Kidney epithelial cell (primary cell): ENCODE measurements around the gene ATP8B4. TPM values are rescaled to one million over a fixed set of nuclear protein-coding genes. Genes with fewer than 3 reads are reported as not detected.

ENCODE experiments used
- DNase-seq: peaks from one replicate; pipeline ENCODE4 v3.0.0-alpha.2; 2010; ENCODE audit warnings: low read depth
- H3K27me3 ChIP-seq: 2 replicates; pipeline ENCODE4 v1.6.0; 2011; ENCODE audit warnings: low read length; ENCODE audit not compliant: control insufficient read depth, insufficient read depth
- H3K36me3 ChIP-seq: 2 replicates; pipeline ENCODE4 v1.5.1; 2011; ENCODE audit warnings: low read length; ENCODE audit not compliant: control insufficient read depth, insufficient read depth
- H3K4me3 ChIP-seq: 2 replicates; pipeline ENCODE4 v1.5.1; 2011; ENCODE audit warnings: low read depth, mild to moderate bottlenecking, control low read depth, low read length
- total RNA-seq: library from RNA; depleted of rRNA; stranded (reverse); fragments of >200 nt; gene quantifications from 2 replicates; pipeline ENCODE4 v1.2.3, GENCODE V29; 2015
- TF ChIP-seq, protein P1 (sequence below): IDR thresholded peaks from 2 replicates; pipeline ENCODE4 v1.5.1; 2011; ENCODE audit warnings: mild to moderate bottlenecking, moderate library complexity, low read length, control low read depth, inconsistent platforms; ENCODE audit not compliant: insufficient read depth, poor library complexity, severe bottlenecking

Gene ATP8B4
- total RNA-seq, 1 donor from 2014 or later: 0.25 TPM

DNA sequence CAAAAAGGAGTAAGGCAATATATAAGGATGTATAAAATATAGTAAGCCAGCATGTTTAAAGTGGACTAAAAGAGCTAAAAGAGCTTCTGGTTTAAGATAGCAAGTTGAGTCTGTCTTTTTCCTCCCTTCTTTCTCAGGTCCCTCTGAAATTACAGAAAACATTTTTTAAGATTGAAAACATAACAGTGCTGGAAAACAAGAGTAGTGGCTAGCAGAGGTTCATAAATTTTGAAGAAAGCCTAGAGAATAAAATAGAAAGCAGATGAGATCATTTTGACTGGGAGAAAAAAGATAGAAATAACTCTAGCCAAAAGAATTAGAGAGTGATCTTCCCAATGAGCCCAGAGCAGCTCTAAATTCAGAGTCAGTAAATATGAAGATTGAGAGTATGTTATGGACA is 41.9 kb downstream of the ATP8B4 start:
- Histone ChIP-seq H3K36me3 (no peaks in the 10 kb centered on the region), H3K4me3 (no peak overlapping the region), H3K27me3 (no peaks in the 10 kb centered on the region)
- TF ChIP-seq, protein P1, sequence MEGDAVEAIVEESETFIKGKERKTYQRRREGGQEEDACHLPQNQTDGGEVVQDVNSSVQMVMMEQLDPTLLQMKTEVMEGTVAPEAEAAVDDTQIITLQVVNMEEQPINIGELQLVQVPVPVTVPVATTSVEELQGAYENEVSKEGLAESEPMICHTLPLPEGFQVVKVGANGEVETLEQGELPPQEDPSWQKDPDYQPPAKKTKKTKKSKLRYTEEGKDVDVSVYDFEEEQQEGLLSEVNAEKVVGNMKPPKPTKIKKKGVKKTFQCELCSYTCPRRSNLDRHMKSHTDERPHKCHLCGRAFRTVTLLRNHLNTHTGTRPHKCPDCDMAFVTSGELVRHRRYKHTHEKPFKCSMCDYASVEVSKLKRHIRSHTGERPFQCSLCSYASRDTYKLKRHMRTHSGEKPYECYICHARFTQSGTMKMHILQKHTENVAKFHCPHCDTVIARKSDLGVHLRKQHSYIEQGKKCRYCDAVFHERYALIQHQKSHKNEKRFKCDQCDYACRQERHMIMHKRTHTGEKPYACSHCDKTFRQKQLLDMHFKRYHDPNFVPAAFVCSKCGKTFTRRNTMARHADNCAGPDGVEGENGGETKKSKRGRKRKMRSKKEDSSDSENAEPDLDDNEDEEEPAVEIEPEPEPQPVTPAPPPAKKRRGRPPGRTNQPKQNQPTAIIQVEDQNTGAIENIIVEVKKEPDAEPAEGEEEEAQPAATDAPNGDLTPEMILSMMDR: no peak
- no peak for DNase-seq

DNA sequence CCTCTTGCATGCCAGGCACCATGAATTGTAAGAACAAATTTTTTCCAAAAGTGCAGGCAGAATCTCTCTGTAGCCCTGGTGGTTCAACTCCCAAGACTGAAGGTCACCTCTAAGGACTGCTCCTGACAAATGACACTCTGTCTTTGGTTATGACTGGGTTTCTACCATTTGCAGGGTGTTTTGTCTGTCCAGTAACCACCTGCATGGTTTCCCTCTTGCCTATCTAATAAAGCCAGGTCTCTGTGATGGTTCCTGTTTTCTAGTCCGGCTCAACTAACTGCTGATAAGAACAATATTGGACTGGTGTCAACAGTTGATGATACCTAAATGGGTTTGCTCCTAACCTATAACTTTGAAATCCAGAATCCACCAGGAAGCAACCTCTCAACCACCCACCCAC is 43.7 kb downstream of the ATP8B4 start:
- no peaks in the 10 kb centered on the region for H3K36me3 ChIP-seq
- DNase-seq: no peak
- TF ChIP-seq, protein P1: no peak
- H3K4me3 ChIP-seq: no peak overlapping the region
- H3K27me3 ChIP-seq: no peaks in the 10 kb centered on the region

DNA sequence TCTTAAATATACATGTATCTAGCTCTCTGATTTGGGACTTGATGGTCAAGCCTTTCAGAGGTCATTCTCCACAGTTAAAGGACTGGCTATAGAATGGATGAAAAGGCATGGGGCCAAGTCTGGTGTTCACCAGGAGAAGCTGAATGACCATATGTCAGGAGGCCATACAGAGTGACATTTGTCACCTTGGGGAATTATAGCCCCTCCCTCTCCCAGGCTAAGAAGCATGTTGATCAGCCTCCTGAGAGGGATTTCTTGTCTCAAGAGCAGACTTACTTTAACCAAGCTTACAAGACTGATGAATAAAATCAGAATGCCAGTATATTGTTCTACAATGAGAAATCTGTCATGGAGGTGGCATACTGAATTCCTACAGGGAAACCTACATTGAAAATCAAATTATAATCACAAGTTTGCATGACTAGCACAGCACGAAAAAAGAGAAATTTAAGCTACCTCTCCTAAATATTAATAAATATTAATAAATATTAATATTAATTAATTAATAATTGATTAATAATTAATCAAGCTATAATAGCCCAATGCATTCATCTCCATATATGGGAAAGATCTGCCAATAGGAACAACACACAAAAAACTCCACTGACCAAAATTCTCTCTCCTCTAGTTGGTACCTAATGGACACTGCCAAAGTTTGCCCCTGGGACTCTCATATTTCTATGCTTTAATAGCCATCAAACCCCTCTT is 47.3 kb downstream of the ATP8B4 start:
- no peak for DNase-seq
- TF ChIP-seq, protein P1: no peak
- H3K36me3 ChIP-seq: no peaks in the 10 kb centered on the region
- H3K4me3 ChIP-seq: no peak overlapping the region
- H3K27me3 ChIP-seq: no peaks in the 10 kb centered on the region

DNA sequence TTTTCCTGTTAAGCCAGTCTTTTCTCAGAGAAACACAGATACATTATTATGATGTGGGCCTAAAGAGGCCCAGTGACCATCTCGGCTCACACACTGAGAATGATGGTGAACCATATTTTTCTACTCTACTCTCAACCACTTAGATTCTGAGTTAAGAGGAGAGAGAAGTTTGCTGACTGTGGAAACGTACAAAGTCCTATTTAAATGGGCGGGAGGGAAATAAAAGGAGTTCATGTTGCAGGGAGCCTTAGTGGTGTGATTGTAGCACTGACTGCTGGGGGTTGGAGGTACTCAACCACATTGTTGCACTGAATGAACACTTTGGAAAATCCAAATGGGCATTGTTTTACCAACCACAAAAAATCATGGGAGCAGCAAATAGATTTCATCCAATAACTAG is 51.0 kb downstream of the ATP8B4 start:
- no peak overlapping the region for H3K4me3 ChIP-seq
- TF ChIP-seq, protein P1: no peak
- no peak for DNase-seq
- no peaks in the 10 kb centered on the region for H3K27me3 ChIP-seq
- no peaks in the 10 kb centered on the region for H3K36me3 ChIP-seq

DNA sequence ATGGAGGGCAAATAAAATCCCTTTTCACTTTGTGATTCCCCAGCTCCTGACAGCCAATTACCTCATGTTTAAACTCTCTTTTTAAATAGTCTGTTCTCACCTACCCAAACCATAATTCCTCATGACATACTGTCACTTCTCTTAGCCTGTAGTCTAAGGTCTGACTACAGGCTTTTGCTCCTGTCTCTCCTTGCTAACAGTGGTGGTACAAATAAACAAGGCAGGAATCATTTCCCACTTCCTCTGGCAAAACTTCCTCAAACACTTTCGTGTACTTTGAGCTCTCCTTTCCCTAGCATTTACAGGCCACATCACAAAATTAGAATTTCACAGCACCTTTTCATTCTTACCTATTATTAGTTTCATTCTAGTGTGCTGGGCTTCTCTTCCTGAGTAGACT is 51.8 kb downstream of the ATP8B4 start:
- TF ChIP-seq, protein P1: no peak
- no peak for DNase-seq
- no peaks in the 10 kb centered on the region for H3K36me3 ChIP-seq
- H3K4me3 ChIP-seq: no peak overlapping the region
- no peaks in the 10 kb centered on the region for H3K27me3 ChIP-seq

DNA sequence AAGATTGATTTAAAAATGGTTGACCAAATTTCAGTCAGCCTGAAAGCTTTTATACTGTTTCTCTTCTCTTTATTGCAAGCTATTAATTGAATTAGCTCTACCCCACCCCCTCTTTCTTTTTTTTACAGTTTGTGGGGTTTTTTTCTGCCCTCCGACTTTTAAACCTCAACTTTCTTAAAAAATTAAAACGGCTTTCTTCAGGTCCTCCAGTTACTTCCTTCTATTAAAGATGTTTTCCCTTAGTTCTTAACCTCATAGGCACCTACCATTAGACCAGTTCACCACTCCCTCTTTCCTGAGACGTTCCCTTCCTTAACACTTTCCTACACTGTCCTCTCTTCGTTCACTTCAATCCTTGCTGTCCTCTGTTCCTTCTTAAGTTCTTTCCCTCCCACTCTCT is 52.4 kb downstream of the ATP8B4 start:
- Histone ChIP-seq H3K27me3 (no peaks in the 10 kb centered on the region), H3K36me3 (no peaks in the 10 kb centered on the region), H3K4me3 (no peak overlapping the region)
- no peak for DNase-seq
- TF ChIP-seq, protein P1: no peak
